GM23338 (cell line): ENCODE data around the gene SUPT6H. TPM values are rescaled to one million over a fixed set of nuclear protein-coding genes. Genes with fewer than 3 reads are reported as not detected.

Experiments
- ATAC-seq: fragments of 200-7000 bp; cut with Tn5 transposase; 3 replicates; pipeline ENCODE4 v1.9.1; 2020
- DNase-seq: peaks from one replicate; pipeline ENCODE4 v3.0.0-alpha.2; 2015; ENCODE audit warnings: low spot score
- H2AFZ ChIP-seq: fragments of 200-600 bp; sonication (generic); 2 replicates; pipeline ENCODE4 v1.8.0; 2016; ENCODE audit warnings: antibody characterized with exemption, mild to moderate bottlenecking, moderate library complexity
- H3F3A ChIP-seq: fragments of 200-600 bp; sonication (generic); replicated peaks from 2 replicates; pipeline ENCODE4 v1.8.0; 2017; ENCODE audit warnings: antibody characterized with exemption, mixed run types, low read depth
- H3K27ac ChIP-seq: fragments of 200-600 bp; sonication (generic); 2 replicates; pipeline ENCODE4 v1.6.1; 2016; ENCODE audit warnings: low read depth
- H3K27me3 ChIP-seq: fragments of 200-600 bp; sonication (generic); 2 replicates; pipeline ENCODE4 v1.8.0; 2016; ENCODE audit warnings: mild to moderate bottlenecking, mixed run types, moderate library complexity; ENCODE audit not compliant: insufficient read depth
- H3K36me3 ChIP-seq: fragments of 200-600 bp; sonication (generic); 2 replicates; pipeline ENCODE4 v1.8.0; 2016; ENCODE audit warnings: mild to moderate bottlenecking; ENCODE audit not compliant: insufficient read depth
- H3K4me1 ChIP-seq: fragments of 200-600 bp; sonication (generic); 2 replicates; pipeline ENCODE4 v1.8.0; 2016; ENCODE audit warnings: mild to moderate bottlenecking, moderate library complexity; ENCODE audit not compliant: insufficient read depth
- H3K4me2 ChIP-seq: fragments of 200-600 bp; sonication (generic); 2 replicates; pipeline ENCODE4 v1.7.1; 2017; ENCODE audit warnings: mixed run types
- H3K4me3 ChIP-seq: fragments of 200-600 bp; sonication (generic); 2 replicates; pipeline ENCODE4 v1.6.1; 2016; ENCODE audit warnings: mixed run types
- H3K79me2 ChIP-seq: fragments of 200-600 bp; sonication (generic); replicated peaks from 2 replicates; pipeline ENCODE4 v1.8.0; 2017; ENCODE audit warnings: mild to moderate bottlenecking; ENCODE audit not compliant: insufficient read depth
- H3K9me2 ChIP-seq: fragments of 200-600 bp; sonication (generic); 2 replicates; pipeline ENCODE4 v1.8.0; 2017; ENCODE audit not compliant: insufficient read depth
- H4K20me1 ChIP-seq: fragments of 200-600 bp; sonication (generic); replicated peaks from 2 replicates; pipeline ENCODE4 v1.8.0; 2017; ENCODE audit warnings: mild to moderate bottlenecking; ENCODE audit not compliant: insufficient read depth
- H3K27ac Mint-ChIP-seq: 2 replicates; pipeline ENCODE4 v1.8.0; 2020; ENCODE audit warnings: inconsistent platforms, mild to moderate bottlenecking, moderate library complexity, mixed read lengths
- H3K27me3 Mint-ChIP-seq: 3 replicates; pipeline ENCODE4 v1.8.0; 2022; ENCODE audit warnings: low read depth, mild to moderate bottlenecking, moderate library complexity, mixed read lengths, inconsistent platforms; ENCODE audit not compliant: insufficient read depth, poor library complexity
- H3K36me3 Mint-ChIP-seq: 3 replicates; pipeline ENCODE4 v1.8.0; 2021; ENCODE audit warnings: low read depth, mild to moderate bottlenecking, inconsistent platforms, moderate library complexity, mixed read lengths
- H3K4me1 Mint-ChIP-seq: 3 replicates; pipeline ENCODE4 v1.8.0; 2020; ENCODE audit warnings: mild to moderate bottlenecking, inconsistent platforms, mixed read lengths
- H3K4me3 Mint-ChIP-seq: 3 replicates; pipeline ENCODE4 v1.8.0; 2021; ENCODE audit warnings: moderate library complexity, mild to moderate bottlenecking, inconsistent platforms, mixed read lengths
- H3K9me3 Mint-ChIP-seq: 3 replicates; pipeline ENCODE4 v1.8.0; 2020; ENCODE audit warnings: moderate library complexity, mild to moderate bottlenecking, inconsistent platforms, mixed read lengths
- CREB1 ChIP-seq: fragments of 250-450 bp; sonication (Bioruptor Pico); IDR thresholded peaks from 2 replicates; pipeline ENCODE4 v1.5.0; 2020; ENCODE audit warnings: low read depth, mild to moderate bottlenecking, moderate library complexity
- ETS1 ChIP-seq: IDR thresholded peaks from 2 replicates; pipeline ENCODE4 v1.6.1; 2016; ENCODE audit warnings: antibody characterized with exemption
- EZH2 ChIP-seq: fragments of 200-600 bp; sonication (generic); IDR thresholded peaks from one replicate; pipeline ENCODE4 v1.8.0; 2017; ENCODE audit warnings: antibody characterized with exemption, mild to moderate bottlenecking, low read depth; ENCODE audit not compliant: unreplicated experiment
- EZH2phosphoT487 ChIP-seq: fragments of 200-600 bp; sonication (generic); IDR thresholded peaks from one replicate; pipeline ENCODE4 v1.8.1; 2018; ENCODE audit warnings: antibody characterized with exemption; ENCODE audit not compliant: unreplicated experiment
- JUNB ChIP-seq: IDR thresholded peaks from one replicate; pipeline ENCODE4 v1.6.1; 2016; ENCODE audit warnings: antibody characterized with exemption; ENCODE audit not compliant: unreplicated experiment
- NANOG ChIP-seq: IDR thresholded peaks from 2 replicates; pipeline ENCODE4 v1.6.1; 2016; ENCODE audit warnings: antibody characterized with exemption, borderline replicate concordance
- REST ChIP-seq: IDR thresholded peaks from one replicate; pipeline ENCODE4 v1.6.1; 2018; ENCODE audit warnings: antibody characterized with exemption; ENCODE audit not compliant: unreplicated experiment
- ZNF114 ChIP-seq: fragments of 250-450 bp; sonication (Bioruptor Pico); IDR thresholded peaks from 2 replicates; pipeline ENCODE4 v1.5.0; 2020; ENCODE audit warnings: mild to moderate bottlenecking, moderate library complexity
- ZNF331 ChIP-seq: fragments of 250-450 bp; sonication (Bioruptor Pico); IDR thresholded peaks from 2 replicates; pipeline ENCODE4 v1.5.0; 2020; ENCODE audit warnings: low read depth, mild to moderate bottlenecking, moderate library complexity
- ZNF462 ChIP-seq: fragments of 250-450 bp; sonication (Bioruptor Pico); IDR thresholded peaks from 2 replicates; pipeline ENCODE4 v1.5.0; 2020; ENCODE audit warnings: mild to moderate bottlenecking, moderate library complexity
- polyA plus RNA-seq: library from polyadenylated mRNA; unstranded; fragments of >200 nt; fragmentation: Nextera tagmentation; extraction: Ambion mirVana; gene quantifications from 2 replicates; pipeline ENCODE4 v1.2.1, GENCODE V29; 2016
- total RNA-seq: library from RNA; depleted of rRNA; stranded (reverse); fragments of >200 nt; shearing (Covaris generic); gene quantifications from 2 replicates; pipeline ENCODE4 v1.2.3, GENCODE V29; 2014

SUPT6H gene
- total and polyA plus RNA-seq, 2 experiments from 2014 or later = 17.8 to 70.7 TPM

GRCh38 chr17:28719021-28719433 is 57.0 kb downstream of the SUPT6H start (continued):
- TF ChIP-seq ZNF462 (CRISPR knock-in tag) (no peak), CREB1 (CRISPR knock-in tag) (no peak), ETS1 (no peak), NANOG (no peak)

GRCh38 chr17:28720247-28720996 is 58.4 kb downstream of the SUPT6H start:
- H4K20me1 ChIP-seq = peaks cover 33% of the 10 kb centered on the region
- no peak for TF ChIP-seq JUNB
- no peak for TF ChIP-seq NANOG
- TF ChIP-seq EZH2 = no peak
- TF ChIP-seq REST = no peak
- TF ChIP-seq EZH2phosphoT487 = no peak
- TF ChIP-seq CREB1 (CRISPR knock-in tag) = 0 out of 2 replicates have a peak, but pooled peaks have one; percentile 5
- TF ChIP-seq ZNF331 (CRISPR knock-in tag) = no peak
- no peak for TF ChIP-seq ZNF114 (CRISPR knock-in tag)

More at GRCh38 chr17:28720247-28720996, 58.4 kb downstream of the SUPT6H start:
- ATAC-seq (no peak), DNase-seq (no peak)
- Histone ChIP-seq H3K4me1 (peaks cover 47% of the 10 kb centered on the region), H2AFZ (no peak overlapping the region), H3K79me2 (peaks cover 55% of the 10 kb centered on the region), H3K36me3 (peaks cover 39% of the 10 kb centered on the region), H3K4me2 (peak overlapping the region; percentile 98), H3F3A (peaks cover 59% of the 10 kb centered on the region), H3K4me3 (peak overlapping the region; percentile 98), H3K27me3 (no peaks in the 10 kb centered on the region), H3K9me2 (no peaks in the 10 kb centered on the region), H3K27ac (peak overlapping the region; percentile 56)
- H3K4me3 Mint-ChIP-seq = peak overlapping the region; percentile 100
- H3K27me3 Mint-ChIP-seq = peaks cover 35% of the 10 kb centered on the region
- H3K27ac Mint-ChIP-seq = peak overlapping the region; percentile 100
- peaks cover 68% of the 10 kb centered on the region for H3K36me3 Mint-ChIP-seq
- H3K9me3 Mint-ChIP-seq = peaks cover 5% of the 10 kb centered on the region
- peaks cover 62% of the 10 kb centered on the region for H3K4me1 Mint-ChIP-seq
